EH (cell line): Measurements from ENCODE around the gene OLIG3.

Experiments
- DNase-seq: peaks from one replicate; pipeline ENCODE4 v3.0.0-alpha.2; 2015; ENCODE audit warnings: low read depth

The OLIG3 gene

GRCh38 chr6:137494281-137494987 is at the start of gene OLIG3:
OLIG3 (minus strand) TSS chr6:137494394; CDS start chr6:137494170, 224 bp downstream.
- DNase-seq: no peak

- DNase-seq: no peak
Observed at GRCh38 chr6:137543114-137543513, 48.9 kb upstream of the OLIG3 start.

GRCh38 chr6:137542713-137543112 is 48.5 kb upstream of the OLIG3 start:
- no peak for DNase-seq

GRCh38 chr6:137541534-137542063 is 47.4 kb upstream of the OLIG3 start:
- no peak for DNase-seq

- no peak for DNase-seq
Observed at GRCh38 chr6:137536104-137536773, 42.0 kb upstream of the OLIG3 start.

GRCh38 chr6:137531376-137532092 is 37.3 kb upstream of the OLIG3 start:
- no peak for DNase-seq

GRCh38 chr6:137530404-137530803 is 36.2 kb upstream of the OLIG3 start:
- no peak for DNase-seq

- no peak for DNase-seq
Observed at GRCh38 chr6:137522831-137523230, 28.6 kb upstream of the OLIG3 start.

- no peak for DNase-seq
Observed at GRCh38 chr6:137522198-137522798, 28.1 kb upstream of the OLIG3 start.

- DNase-seq: no peak
Observed at GRCh38 chr6:137520520-137520919, 26.3 kb upstream of the OLIG3 start.

GRCh38 chr6:137519629-137520176 is 25.5 kb upstream of the OLIG3 start:
- no peak for DNase-seq

- no peak for DNase-seq
Observed at GRCh38 chr6:137518386-137518983, 24.3 kb upstream of the OLIG3 start.

- DNase-seq: no peak
Observed at GRCh38 chr6:137514418-137514817, 20.2 kb upstream of the OLIG3 start.

- no peak for DNase-seq
Observed at GRCh38 chr6:137512757-137513605, 18.8 kb upstream of the OLIG3 start.

- DNase-seq: no peak
Observed at GRCh38 chr6:137510923-137511322, 16.7 kb upstream of the OLIG3 start.

GRCh38 chr6:137498481-137499190 is 4.4 kb upstream of the OLIG3 start:
- DNase-seq: no peak

GRCh38 chr6:137497721-137498463 is 3.7 kb upstream of the OLIG3 start:
- no peak for DNase-seq

- DNase-seq: no peak
Observed at GRCh38 chr6:137496909-137497720, 2.9 kb upstream of the OLIG3 start.
